ENCODE results near the gene C1orf87. TPM values are rescaled to one million over a fixed set of nuclear protein-coding genes. Genes with fewer than 3 reads are reported as not detected.
A peak's percentile ranks its signal among the peaks of the same experiment; 100 is the strongest.

The C1orf87 gene
- total RNA-seq, 1 experiment from 2014 or later: not detected

GRCh38 chr1:60033066-60033465, 40.5 kb downstream of the C1orf87 start:
- Histone ChIP-seq H3K9me3 (ENCODE audit: low read depth, low read length, poor library complexity, severe bottlenecking) (no peaks in the 10 kb centered on the region), H3K27ac (ENCODE audit: low read depth, low read length, poor library complexity, severe bottlenecking) (no peak overlapping the region), H3K4me1 (ENCODE audit: insufficient read depth, low read length, poor library complexity, severe bottlenecking) (no peaks in the 10 kb centered on the region), H3K36me3 (ENCODE audit: insufficient read depth, low read length, poor library complexity, severe bottlenecking) (no peaks in the 10 kb centered on the region), H3K27me3 (replicated peaks; ENCODE audit: insufficient read depth, low read depth, low read length, poor library complexity) (no peaks in the 10 kb centered on the region), H3K4me3 (ENCODE audit: low read depth, low read length, poor library complexity, severe bottlenecking) (no peak overlapping the region)
- TF ChIP-seq EZH2 (IDR thresholded peaks at IDR 0.05; ENCODE audit: borderline replicate concordance, low read depth, low read length, poor library complexity, severe bottlenecking): no peak
- intact Hi-C loops (cut with micrococcal nuclease; ENCODE audit: unreplicated experiment): no loop called here
- BruUV-seq (replicated peaks): no TSS peak
- ChIA-PET CTCF (no interaction called here), POLR2A (ENCODE audit: low non-redundant PET) (no interaction called here)
- no peak for DNase-seq (ENCODE audit: low spot score)

GRCh38 chr1:60031146-60031545, 42.4 kb downstream of the C1orf87 start:
- no peak overlapping the region for H3K27ac ChIP-seq (ENCODE audit: low read depth, low read length, poor library complexity, severe bottlenecking)
- ChIA-PET POLR2A (ENCODE audit: low non-redundant PET) (no interaction called here), CTCF (no interaction called here)
- BruUV-seq (replicated peaks): no TSS peak
- no peaks in the 10 kb centered on the region for H3K36me3 ChIP-seq (ENCODE audit: insufficient read depth, low read length, poor library complexity, severe bottlenecking)
- H3K27me3 ChIP-seq (replicated peaks; ENCODE audit: insufficient read depth, low read depth, low read length, poor library complexity): no peaks in the 10 kb centered on the region
- no peaks in the 10 kb centered on the region for H3K9me3 ChIP-seq (ENCODE audit: low read depth, low read length, poor library complexity, severe bottlenecking)
- intact Hi-C loops (cut with micrococcal nuclease; ENCODE audit: unreplicated experiment): no loop called here
- TF ChIP-seq EZH2 (IDR thresholded peaks at IDR 0.05; ENCODE audit: borderline replicate concordance, low read depth, low read length, poor library complexity, severe bottlenecking): no peak
- no peak for TF ChIP-seq CTCF (conservative IDR thresholded peaks at IDR 0.05; ENCODE audit: low read depth, low read length)
- DNase-seq (ENCODE audit: low spot score): no peak
- no peak overlapping the region for H3K4me3 ChIP-seq (ENCODE audit: low read depth, low read length, poor library complexity, severe bottlenecking)
- no peaks in the 10 kb centered on the region for H3K4me1 ChIP-seq (ENCODE audit: insufficient read depth, low read length, poor library complexity, severe bottlenecking)

- no peak overlapping the region for H3K27ac ChIP-seq (ENCODE audit: low read depth, low read length, poor library complexity, severe bottlenecking)
- H3K4me3 ChIP-seq (ENCODE audit: low read depth, low read length, poor library complexity, severe bottlenecking): no peak overlapping the region
- BruUV-seq (replicated peaks): no TSS peak
- no peaks in the 10 kb centered on the region for H3K9me3 ChIP-seq (ENCODE audit: low read depth, low read length, poor library complexity, severe bottlenecking)
- no peak for TF ChIP-seq CTCF (conservative IDR thresholded peaks at IDR 0.05; ENCODE audit: low read depth, low read length)
- TF ChIP-seq EZH2 (IDR thresholded peaks at IDR 0.05; ENCODE audit: borderline replicate concordance, low read depth, low read length, poor library complexity, severe bottlenecking): no peak
- CTCF ChIA-PET: no interaction called here
- POLR2A ChIA-PET (ENCODE audit: low non-redundant PET): no interaction called here
- H3K36me3 ChIP-seq (ENCODE audit: insufficient read depth, low read length, poor library complexity, severe bottlenecking): no peaks in the 10 kb centered on the region
- DNase-seq (ENCODE audit: low spot score): no peak
- peaks cover 6% of the 10 kb centered on the region for H3K27me3 ChIP-seq (replicated peaks; ENCODE audit: insufficient read depth, low read depth, low read length, poor library complexity)
- intact Hi-C loops (cut with micrococcal nuclease; ENCODE audit: unreplicated experiment): no loop called here
- no peaks in the 10 kb centered on the region for H3K4me1 ChIP-seq (ENCODE audit: insufficient read depth, low read length, poor library complexity, severe bottlenecking)
These were observed 48.0 kb downstream of the C1orf87 start for GRCh38 chr1:60025552-60025951.

GRCh38 chr1:60017508-60018205, 55.9 kb downstream of the C1orf87 start:
- DNase-seq (ENCODE audit: low spot score): peak; percentile 87
- Histone ChIP-seq H3K4me1 (ENCODE audit: insufficient read depth, low read length, poor library complexity, severe bottlenecking) (peaks cover 28% of the 10 kb centered on the region), H3K27ac (ENCODE audit: low read depth, low read length, poor library complexity, severe bottlenecking) (peak overlapping the region; percentile 35), H3K36me3 (ENCODE audit: insufficient read depth, low read length, poor library complexity, severe bottlenecking) (no peaks in the 10 kb centered on the region), H3K4me3 (ENCODE audit: low read depth, low read length, poor library complexity, severe bottlenecking) (no peak overlapping the region), H3K9me3 (ENCODE audit: low read depth, low read length, poor library complexity, severe bottlenecking) (no peaks in the 10 kb centered on the region), H3K27me3 (replicated peaks; ENCODE audit: insufficient read depth, low read depth, low read length, poor library complexity) (no peaks in the 10 kb centered on the region)
- ChIA-PET POLR2A (ENCODE audit: low non-redundant PET) (interaction anchor here (0.6 kb wide), 1 partner anchor 1471 kb away, joined by 7 read pairs; the partner anchor contains the start of gene OMA1), CTCF (no interaction called here)
- intact Hi-C loops (cut with micrococcal nuclease; ENCODE audit: unreplicated experiment): no loop called here
- no TSS peak for BruUV-seq (replicated peaks)
- TF ChIP-seq EZH2 (IDR thresholded peaks at IDR 0.05; ENCODE audit: borderline replicate concordance, low read depth, low read length, poor library complexity, severe bottlenecking) (no peak), CTCF (conservative IDR thresholded peaks at IDR 0.05; ENCODE audit: low read depth, low read length) (no peak)
